K562 (cell line): Measurements from ENCODE around the gene DUSP16. TPM values are rescaled to one million over a fixed set of nuclear protein-coding genes. Genes with fewer than 3 reads are reported as not detected.

Source experiments
- ATAC-seq: fragments of 200-7000 bp; cut with Tn5 transposase; 3 replicates; pipeline ENCODE4 v1.9.1; 2020; ENCODE audit warnings: moderate library complexity
- BruUV-seq: library from RNA; stranded (reverse); fragments of 400-500 nt; replicated peaks from 2 replicates; lab custom pipeline; 2021; lab: Mats Ljungman, UMichigan
- CTCF ChIA-PET: fragments of 300-600 bp; formaldehyde crosslinking; extraction: SDS; loops from one replicate; lab custom pipeline; 2021; ENCODE audit warnings: low intra/inter-chr PET ratio; lab: Yijun Ruan, JAX
- POLR2A ChIA-PET: fragments of 300-600, 350-650 bp; sonication (Branson Sonifier 250); formaldehyde crosslinking; extraction: SDS; loops from one replicate; lab custom pipeline; 2021; ENCODE audit warnings: antibody characterized with exemption, inconsistent platforms; lab: Yijun Ruan, JAX
- DNase-seq, 4 experiments: peaks; one replicate each; pipeline versions ENCODE4 v3.0.0 to v3.0.0-alpha.2; 2011 to 2018; ENCODE audit warnings: low spot score in 3 of 4, mixed read lengths in 3 of 4; ENCODE audit errors: extremely low read depth in 1 of 4
- FAIRE-seq: peaks from 2 replicates; lab custom pipeline; 2011; peaks lifted over from hg19 to GRCh38; lab: Jason Lieb, UNC
- H2AFZ ChIP-seq: 2 replicates; pipeline ENCODE4 v1.6.0; 2011; ENCODE audit warnings: low read depth, low read length, control low read depth, inconsistent platforms
- H3K27ac ChIP-seq: fragments of 200-600 bp; 3 replicates; pipeline ENCODE4 v1.8.0; 2011; ENCODE audit warnings: low read depth, mild to moderate bottlenecking, control low read depth, inconsistent platforms, low read length, moderate library complexity, mixed read lengths; ENCODE audit errors: extremely low read depth
- H3K27me3 ChIP-seq, 2 experiments: fragments of 300-600 bp in 1 of 2; 2 replicates in 1 of 2; 3 replicates in 1 of 2; pipeline versions ENCODE4 v1.6.0 to v1.8.0; 2011; ENCODE audit warnings: inconsistent platforms in 2 of 2, low read length in 2 of 2, mild to moderate bottlenecking in 1 of 2, mixed read lengths in 1 of 2, moderate library complexity in 1 of 2; ENCODE audit not compliant: control insufficient read depth in 2 of 2, insufficient read depth in 2 of 2
- H3K36me3 ChIP-seq: fragments of 300-600 bp; 3 replicates; pipeline ENCODE4 v1.8.0; 2011; ENCODE audit warnings: mild to moderate bottlenecking, low read length, inconsistent platforms; ENCODE audit not compliant: control insufficient read depth, insufficient read depth
- H3K4me1 ChIP-seq, 2 experiments: fragments of 200-600 bp in 1 of 2; replicated peaks in 1 of 2; 2 replicates in 1 of 2; 3 replicates in 1 of 2; pipeline versions ENCODE4 v1.5.1 to v1.8.0; 2011; ENCODE audit warnings: inconsistent platforms in 2 of 2, low read length in 2 of 2, mild to moderate bottlenecking in 1 of 2, mixed read lengths in 1 of 2, moderate library complexity in 1 of 2; ENCODE audit not compliant: control insufficient read depth in 2 of 2, insufficient read depth in 2 of 2
- H3K4me2 ChIP-seq: 2 replicates; pipeline ENCODE4 v1.6.1; 2011; ENCODE audit warnings: low read length, control low read depth, inconsistent platforms, mixed read lengths; ENCODE audit not compliant: insufficient read depth
- H3K4me3 ChIP-seq: fragments of 200-600 bp; sonication (generic), shearing (Covaris generic); 2 replicates; pipeline ENCODE4 v1.5.1; 2016; ENCODE audit warnings: control low read depth, inconsistent platforms
- H3K79me2 ChIP-seq: fragments of 200-600 bp; 3 replicates; pipeline ENCODE4 v1.8.0; 2011; ENCODE audit warnings: low read length, inconsistent platforms; ENCODE audit not compliant: control insufficient read depth, insufficient read depth
- H3K9ac ChIP-seq, 2 experiments: 2 replicates each; pipeline versions ENCODE4 v1.6.0 to v1.6.1; 2011; ENCODE audit warnings: low read depth in 2 of 2, low read length in 2 of 2, control low read depth in 1 of 2, inconsistent platforms in 1 of 2, mild to moderate bottlenecking in 1 of 2, mixed read lengths in 1 of 2; ENCODE audit not compliant: insufficient read depth in 1 of 2
- H3K9me1 ChIP-seq: one replicate; pipeline ENCODE4 v1.6.0; 2011; ENCODE audit warnings: inconsistent platforms, mild to moderate bottlenecking, low read length, moderate library complexity; ENCODE audit not compliant: control insufficient read depth, insufficient read depth
- H3K9me3 ChIP-seq: replicated peaks from 2 replicates; pipeline ENCODE4 v1.5.1; 2011; ENCODE audit warnings: low read depth, low read length, inconsistent platforms; ENCODE audit not compliant: control insufficient read depth, insufficient read depth
- H4K20me1 ChIP-seq: replicated peaks from 2 replicates; pipeline ENCODE4 v1.6.1; 2011; ENCODE audit warnings: low read length, inconsistent platforms, mixed read lengths; ENCODE audit not compliant: control insufficient read depth, insufficient read depth
- COPS2 ChIP-seq: fragments of 450-650 bp; conservative IDR thresholded peaks from 2 replicates; pipeline ENCODE4 v1.6.1; 2016; ENCODE audit warnings: mild to moderate bottlenecking, moderate library complexity
- CTBP1 ChIP-seq: fragments of 450-650 bp; IDR thresholded peaks from 2 replicates; pipeline ENCODE4 v1.6.1; 2016; ENCODE audit warnings: borderline replicate concordance
- EWSR1 ChIP-seq: fragments of 450-650 bp; IDR thresholded peaks from 2 replicates; pipeline ENCODE4 v1.6.1; 2018; ENCODE audit warnings: borderline replicate concordance, mild to moderate bottlenecking, low read depth, moderate library complexity; ENCODE audit not compliant: partially characterized antibody
- IRF1 ChIP-seq: sonication (generic); formaldehyde crosslinking; IDR thresholded peaks from 2 replicates; pipeline ENCODE4 v1.8.0; 2022; ENCODE audit warnings: missing genetic modification reagents, mild to moderate bottlenecking, borderline replicate concordance
- POU5F1 ChIP-seq: fragments of 150-350 bp; IDR thresholded peaks from 2 replicates; pipeline ENCODE4 v1.6.1; 2014; ENCODE audit warnings: borderline replicate concordance, low read length, low read depth, mild to moderate bottlenecking; ENCODE audit not compliant: partially characterized antibody
- RCOR1 ChIP-seq, 2 experiments: IDR thresholded peaks; 2 replicates each; pipeline ENCODE4 v1.6.1; 2012; ENCODE audit warnings: low read depth in 2 of 2, low read length in 2 of 2, borderline replicate concordance in 1 of 2, improper control_type of control experiment in 1 of 2
- STAT5A ChIP-seq: IDR thresholded peaks from 2 replicates; pipeline ENCODE4 v1.6.1; 2012; ENCODE audit warnings: low read length, inconsistent platforms, borderline replicate concordance
- ZNF318 ChIP-seq, 2 experiments: fragments of 450-650 bp; IDR thresholded peaks; 2 replicates each; pipeline ENCODE4 v1.6.1; 2016; ENCODE audit warnings: mild to moderate bottlenecking in 2 of 2, borderline replicate concordance in 1 of 2, low read depth in 1 of 2, moderate library complexity in 1 of 2
- ZNF408 ChIP-seq: fragments of 250-450 bp; sonication (Bioruptor Pico); IDR thresholded peaks from 2 replicates; pipeline ENCODE4 v1.4.0; 2020; ENCODE audit warnings: low read depth, mild to moderate bottlenecking, moderate library complexity
- WGBS: fragments of 100-300 bp; shearing (Covaris generic); methylation state at CpG from one replicate; pipeline ENCODE4 v1.1.6; 2016; ENCODE audit warnings: low coverage, mixed read lengths; ENCODE audit not compliant: insufficient coverage; ENCODE audit errors: missing lambda C conversion rate; 5-methylcytosine and 5-hydroxymethylcytosine counted together
- in situ Hi-C: fragments of 300-500 bp; cut with MboI; formaldehyde crosslinking; loops from 4 replicates; pipeline ENCODE4 v1.15.0; 2018; ENCODE audit warnings: inconsistent platforms, mixed read lengths
- intact Hi-C: fragments of 100-400 bp; cut with micrococcal nuclease; formaldehyde crosslinking; loops from 2 replicates; pipeline ENCODE4 v1.14.2; 2022
- polyA plus RNA-seq, 8 experiments: library from polyadenylated mRNA; depleted of rRNA in 4 of 8; stranded (reverse) in 5 of 8; unstranded in 3 of 8; fragments of >200 nt; fragmentation: Nextera tagmentation in 2 of 8; fragmentation: Illumina TruSeq in 1 of 8; extraction: Ambion mirVana in 2 of 8; extraction: Trizol in 1 of 8; gene quantifications; 2 replicates each; pipeline versions ENCODE4 v1.2.1 to v1.2.3, GENCODE V29; 2011 to 2014; ENCODE audit warnings: inconsistent platforms in 1 of 8, missing spikeins in 1 of 8
- total RNA-seq, 7 experiments: library from RNA; depleted of rRNA in 6 of 7; stranded (reverse); fragments of >200 nt in 6 of 7; fragmentation: Illumina TruSeq in 2 of 7; extraction: Trizol in 2 of 7; gene quantifications; 2 replicates each; pipeline versions ENCODE4 v1.2.1 to v1.2.3, GENCODE V29; 2011 to 2021; ENCODE audit warnings: low replicate concordance in 1 of 7
- TF ChIP-seq, protein P1 (sequence below): fragments of 200-800 bp; sonication (Bioruptor generic); IDR thresholded peaks from 2 replicates; pipeline ENCODE4 v1.6.1; 2017; ENCODE audit warnings: missing genetic modification characterization, missing compliant biosample characterization

The DUSP16 gene
- total and polyA plus RNA-seq, 9 of the 15 experiments (the other 6 are each of a cell fraction or from before 2014, with no cell fraction given): 0.70 to 12.3 (median 5.7) TPM

DNA sequence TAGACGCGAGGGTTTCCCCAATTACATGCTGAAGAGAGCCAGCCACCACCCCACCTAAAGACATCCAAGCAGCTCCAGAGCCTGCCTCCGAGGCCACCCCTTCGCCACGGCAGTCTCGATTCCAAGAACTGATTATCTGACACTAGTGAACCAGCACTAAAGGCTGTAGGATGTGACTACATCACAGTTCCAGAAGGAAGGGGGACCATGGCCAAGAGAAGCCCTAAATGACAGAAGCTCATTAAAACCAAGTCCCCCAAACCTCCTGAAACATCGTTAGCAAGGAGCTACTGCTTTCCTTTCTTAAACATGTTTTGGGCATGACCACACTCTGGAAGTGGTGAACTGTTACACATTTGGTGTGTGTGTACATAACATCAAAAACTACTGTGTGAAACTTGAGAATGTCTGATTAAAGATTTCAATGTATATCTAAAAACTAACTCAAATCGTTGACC lies 88.2 kb downstream of the DUSP16 start:
- no peaks in the 10 kb centered on the region for H3K9me1 ChIP-seq
- ChIA-PET POLR2A (interaction anchor here (0.7 to 1.3 kb wide), 3 partner anchors 22 to 118 kb away, joined by 3 to 4 read pairs (median 3); partner anchors contain the start of gene BORCS5), CTCF (interaction anchor here (0.9 kb wide), 1 partner anchor 230 kb away, joined by 3 read pairs; no protein-coding TSS in a partner anchor)
- no peak for FAIRE-seq
- TSS peak; percentile 30 for BruUV-seq
- 0 out of 2 replicates have a peak overlapping the region, but pooled peaks have one; percentile 23 for H2AFZ ChIP-seq
- no peaks in the 10 kb centered on the region for H3K27me3 ChIP-seq
- H3K79me2 ChIP-seq: no peaks in the 10 kb centered on the region
- H3K9me3 ChIP-seq: no peaks in the 10 kb centered on the region
- peaks cover 6 to 16% of the 10 kb centered on the region in 2 experiments; a peak in 3 of 5 replicates for H3K4me1 ChIP-seq
- H3K9ac ChIP-seq: no peak overlapping the region; a peak in 1 of 4 replicates
- in situ Hi-C loops (no loop called here), intact Hi-C loops (no loop called here)
- H3K4me3 ChIP-seq: no peak overlapping the region
- H4K20me1 ChIP-seq: peaks cover 8% of the 10 kb centered on the region
- H3K4me2 ChIP-seq: peak overlapping the region; percentile 41
- WGBS: 1% methylated on average over 8 of the region's 8 CpGs
- ATAC-seq: peak; percentile 87
- peaks cover 30% of the 10 kb centered on the region; the same call in 2 of the 3 replicates for H3K36me3 ChIP-seq
- peak overlapping the region; percentile 54; the same call in 1 of the 3 replicates for H3K27ac ChIP-seq
- peak in 3 of 4 experiments; percentile 8 to 54 (median 36) for DNase-seq
- peak; percentile 18; the same call in 1 of the 2 replicates for TF ChIP-seq CTBP1
- TF ChIP-seq POU5F1: no peak
- peak; percentile 24; the same call in 1 of the 2 replicates for TF ChIP-seq STAT5A
- TF ChIP-seq RCOR1 (IDR thresholded peaks at IDR 0.05; ENCODE audit: borderline replicate concordance in 1 of 2, low read depth in 2 of 2, low read length in 2 of 2): 0 out of 4 replicates have a peak, but pooled peaks of 1 of the 2 experiments have one; percentile 18
- TF ChIP-seq COPS2: no peak
- TF ChIP-seq ZNF318 (IDR thresholded peaks at IDR 0.05; ENCODE audit: borderline replicate concordance in 1 of 2, low read depth in 1 of 2): no peak
- no peak for TF ChIP-seq IRF1 (CRISPR knock-in tag)
- TF ChIP-seq ZNF408 (CRISPR knock-in tag): no peak
- TF ChIP-seq, protein P1, sequence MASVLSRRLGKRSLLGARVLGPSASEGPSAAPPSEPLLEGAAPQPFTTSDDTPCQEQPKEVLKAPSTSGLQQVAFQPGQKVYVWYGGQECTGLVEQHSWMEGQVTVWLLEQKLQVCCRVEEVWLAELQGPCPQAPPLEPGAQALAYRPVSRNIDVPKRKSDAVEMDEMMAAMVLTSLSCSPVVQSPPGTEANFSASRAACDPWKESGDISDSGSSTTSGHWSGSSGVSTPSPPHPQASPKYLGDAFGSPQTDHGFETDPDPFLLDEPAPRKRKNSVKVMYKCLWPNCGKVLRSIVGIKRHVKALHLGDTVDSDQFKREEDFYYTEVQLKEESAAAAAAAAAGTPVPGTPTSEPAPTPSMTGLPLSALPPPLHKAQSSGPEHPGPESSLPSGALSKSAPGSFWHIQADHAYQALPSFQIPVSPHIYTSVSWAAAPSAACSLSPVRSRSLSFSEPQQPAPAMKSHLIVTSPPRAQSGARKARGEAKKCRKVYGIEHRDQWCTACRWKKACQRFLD (CRISPR knock-in tag): no peak
- no peak for TF ChIP-seq EWSR1
